ENCODE measurements around the gene CRKL.

Gene CRKL

DNA sequence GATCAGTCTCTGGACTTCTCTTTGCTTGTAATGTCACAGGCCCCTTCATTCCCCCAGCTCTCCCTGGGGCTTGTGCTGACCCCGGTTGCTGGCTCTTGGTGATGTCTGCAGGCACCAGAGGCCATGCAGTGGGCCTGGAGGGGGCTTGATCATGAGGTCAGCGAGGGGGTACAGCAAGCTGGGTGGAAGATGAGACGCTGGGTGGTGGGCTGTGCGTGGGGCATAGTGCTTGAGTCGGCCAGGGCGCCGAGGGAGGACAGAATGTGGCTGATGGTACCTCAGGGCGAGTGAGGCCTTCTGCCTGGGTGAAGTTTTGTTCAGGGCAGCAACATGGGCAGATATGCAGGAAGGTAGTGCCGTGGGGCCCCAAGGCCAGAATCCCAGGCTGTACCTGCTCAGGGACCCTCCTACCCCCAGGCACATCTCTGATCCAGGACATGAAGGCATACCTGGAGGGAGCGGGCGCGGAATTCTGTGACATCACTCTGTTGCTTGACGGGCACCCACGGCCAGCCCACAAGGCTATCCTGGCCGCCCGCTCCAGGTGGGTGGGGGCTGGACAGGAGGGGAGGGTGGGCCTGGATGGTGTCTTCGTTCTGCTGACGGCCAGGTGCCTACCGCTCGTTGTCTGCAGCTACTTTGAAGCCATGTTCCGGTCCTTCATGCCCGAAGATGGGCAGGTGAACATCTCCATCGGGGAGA is 78.3 kb downstream of the CRKL start:
- DNase-seq (ENCODE audit: low read depth, low spot score): no peak
- TF ChIP-seq, protein P1, sequence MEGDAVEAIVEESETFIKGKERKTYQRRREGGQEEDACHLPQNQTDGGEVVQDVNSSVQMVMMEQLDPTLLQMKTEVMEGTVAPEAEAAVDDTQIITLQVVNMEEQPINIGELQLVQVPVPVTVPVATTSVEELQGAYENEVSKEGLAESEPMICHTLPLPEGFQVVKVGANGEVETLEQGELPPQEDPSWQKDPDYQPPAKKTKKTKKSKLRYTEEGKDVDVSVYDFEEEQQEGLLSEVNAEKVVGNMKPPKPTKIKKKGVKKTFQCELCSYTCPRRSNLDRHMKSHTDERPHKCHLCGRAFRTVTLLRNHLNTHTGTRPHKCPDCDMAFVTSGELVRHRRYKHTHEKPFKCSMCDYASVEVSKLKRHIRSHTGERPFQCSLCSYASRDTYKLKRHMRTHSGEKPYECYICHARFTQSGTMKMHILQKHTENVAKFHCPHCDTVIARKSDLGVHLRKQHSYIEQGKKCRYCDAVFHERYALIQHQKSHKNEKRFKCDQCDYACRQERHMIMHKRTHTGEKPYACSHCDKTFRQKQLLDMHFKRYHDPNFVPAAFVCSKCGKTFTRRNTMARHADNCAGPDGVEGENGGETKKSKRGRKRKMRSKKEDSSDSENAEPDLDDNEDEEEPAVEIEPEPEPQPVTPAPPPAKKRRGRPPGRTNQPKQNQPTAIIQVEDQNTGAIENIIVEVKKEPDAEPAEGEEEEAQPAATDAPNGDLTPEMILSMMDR (IDR thresholded peaks at IDR 0.05; ENCODE audit: insufficient read depth, low read length, missing control alignments): no peak
- H3K4me3 ChIP-seq (ENCODE audit: low read depth, low read length): no peak overlapping the region
- CTCF ChIA-PET: interaction anchor here (2.0 kb wide), 1 partner anchor 110 kb away, joined by 5 read pairs; no protein-coding TSS in a partner anchor
- POLR2A ChIA-PET: no interaction called here

DNA sequence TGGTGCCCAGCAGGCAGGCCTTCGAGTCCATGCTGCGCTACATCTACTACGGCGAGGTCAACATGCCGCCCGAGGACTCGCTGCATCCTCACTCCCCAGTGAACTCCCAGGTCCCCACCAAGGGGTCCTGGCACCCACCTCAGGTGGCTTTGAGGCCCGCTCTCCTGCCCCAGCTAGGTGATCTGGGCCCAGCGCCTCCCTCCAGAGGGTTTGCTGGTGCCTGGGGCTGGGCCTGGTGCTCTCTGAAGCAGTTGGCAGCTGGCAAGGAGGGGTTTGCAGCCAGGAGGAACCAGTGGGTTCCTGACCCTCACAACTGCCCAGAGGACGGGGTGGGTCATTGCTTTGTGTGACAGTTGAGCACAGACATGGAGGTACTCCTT is 78.8 kb downstream of the CRKL start:
- TF ChIP-seq, protein P1 (IDR thresholded peaks at IDR 0.05; ENCODE audit: insufficient read depth, low read length, missing control alignments): no peak
- ChIA-PET POLR2A (no interaction called here), CTCF (interaction anchor here (2.0 kb wide), 1 partner anchor 110 kb away, joined by 5 read pairs; no protein-coding TSS in a partner anchor)
- no peak overlapping the region for H3K4me3 ChIP-seq (ENCODE audit: low read depth, low read length)
- DNase-seq (ENCODE audit: low read depth, low spot score): no peak

DNA sequence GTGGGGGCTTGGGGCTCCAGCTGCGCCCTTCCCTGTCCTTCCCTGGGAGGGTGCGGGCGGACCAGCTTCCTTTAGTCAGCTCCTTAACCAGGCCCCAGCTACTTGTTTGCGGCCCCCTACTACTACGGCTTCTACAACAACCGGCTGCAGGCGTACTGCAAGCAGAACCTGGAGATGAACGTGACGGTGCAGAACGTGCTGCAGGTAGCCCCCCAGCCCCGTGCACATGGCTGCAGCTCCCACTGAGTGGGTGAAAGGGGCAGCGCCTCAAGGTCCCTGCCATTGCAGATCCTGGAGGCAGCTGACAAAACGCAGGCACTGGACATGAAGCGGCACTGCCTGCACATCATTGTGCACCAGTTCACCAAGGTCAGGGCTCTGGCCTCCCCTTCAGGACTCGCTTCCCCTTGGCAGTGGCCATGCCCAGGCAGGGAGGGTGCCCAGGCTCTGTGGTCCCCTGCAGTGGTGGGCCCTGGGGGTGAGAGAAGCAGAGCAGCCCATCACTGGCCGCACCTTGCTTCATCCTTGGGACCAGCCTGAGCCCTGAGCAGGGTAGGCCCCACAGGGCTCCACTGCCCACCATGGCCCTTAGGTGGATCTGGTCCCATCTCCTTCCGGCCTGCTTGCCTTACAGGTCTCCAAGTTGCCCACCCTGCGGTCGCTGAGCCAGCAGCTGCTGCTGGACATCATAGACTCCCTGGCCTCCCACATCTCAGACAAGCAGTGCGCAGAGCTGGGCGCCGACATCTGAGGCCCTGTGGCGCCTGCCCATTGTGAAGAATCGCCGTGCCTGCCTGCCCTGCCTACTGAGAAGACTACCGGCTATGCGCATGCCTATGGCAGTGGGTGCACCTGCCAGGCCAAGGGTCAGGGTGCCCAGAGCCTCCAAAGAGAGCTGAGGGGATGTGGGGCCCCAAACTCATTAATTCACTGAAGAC is 79.7 kb downstream of the CRKL start:
- H3K4me3 ChIP-seq (ENCODE audit: low read depth, low read length): no peak overlapping the region
- DNase-seq (ENCODE audit: low read depth, low spot score): no peak
- ChIA-PET POLR2A (interaction anchor here (0.7 kb wide), 1 partner anchor 140 kb away, joined by 3 read pairs; no protein-coding TSS in a partner anchor), CTCF (interaction anchor here (2.0 kb wide), 1 partner anchor 111 kb away, joined by 5 read pairs; no protein-coding TSS in a partner anchor)
- TF ChIP-seq, protein P1 (IDR thresholded peaks at IDR 0.05; ENCODE audit: insufficient read depth, low read length, missing control alignments): no peak

DNA sequence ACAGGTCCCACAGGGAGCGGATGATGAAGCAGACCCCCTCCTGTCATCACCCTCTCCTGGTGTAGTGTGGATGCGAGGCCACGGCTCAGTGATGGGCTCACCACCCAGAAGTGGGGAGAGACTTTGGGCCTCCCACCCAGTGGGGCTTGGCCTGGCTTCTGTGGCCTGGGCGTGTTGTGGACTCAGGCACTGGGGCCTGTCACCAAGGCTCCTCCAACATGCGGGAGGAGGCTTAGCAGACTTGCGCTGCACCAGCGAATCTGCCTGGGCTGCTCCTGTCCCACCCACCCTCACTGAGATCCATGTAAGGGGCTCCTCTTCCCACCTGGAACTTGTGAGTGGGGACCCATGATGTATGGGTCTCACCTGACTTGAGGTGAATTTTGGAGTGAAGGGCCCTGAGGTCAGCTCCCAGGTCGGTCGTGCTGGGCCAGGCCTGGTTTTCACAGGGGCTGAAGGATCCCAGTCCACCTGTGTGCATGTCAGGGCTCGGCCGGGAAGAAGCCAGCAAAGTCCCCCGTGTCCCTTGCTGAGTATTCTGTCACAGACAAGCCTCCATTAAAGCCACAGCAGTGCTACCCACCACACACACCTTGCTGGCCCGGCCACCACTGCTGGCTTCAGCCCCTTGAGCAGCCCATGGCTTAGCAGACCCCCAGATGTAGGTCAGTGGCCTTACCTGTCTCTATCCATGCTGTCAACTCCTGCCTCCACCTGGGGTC is 80.5 kb downstream of the CRKL start:
- ChIA-PET POLR2A (interaction anchor here (0.6 kb wide), 1 partner anchor 48 kb away, joined by 3 read pairs; the partner anchor contains the start of gene LRRC74B), CTCF (no interaction called here)
- no peak for DNase-seq (ENCODE audit: low read depth, low spot score)
- H3K4me3 ChIP-seq (ENCODE audit: low read depth, low read length): no peak overlapping the region
- TF ChIP-seq, protein P1 (IDR thresholded peaks at IDR 0.05; ENCODE audit: insufficient read depth, low read length, missing control alignments): no peak

DNA sequence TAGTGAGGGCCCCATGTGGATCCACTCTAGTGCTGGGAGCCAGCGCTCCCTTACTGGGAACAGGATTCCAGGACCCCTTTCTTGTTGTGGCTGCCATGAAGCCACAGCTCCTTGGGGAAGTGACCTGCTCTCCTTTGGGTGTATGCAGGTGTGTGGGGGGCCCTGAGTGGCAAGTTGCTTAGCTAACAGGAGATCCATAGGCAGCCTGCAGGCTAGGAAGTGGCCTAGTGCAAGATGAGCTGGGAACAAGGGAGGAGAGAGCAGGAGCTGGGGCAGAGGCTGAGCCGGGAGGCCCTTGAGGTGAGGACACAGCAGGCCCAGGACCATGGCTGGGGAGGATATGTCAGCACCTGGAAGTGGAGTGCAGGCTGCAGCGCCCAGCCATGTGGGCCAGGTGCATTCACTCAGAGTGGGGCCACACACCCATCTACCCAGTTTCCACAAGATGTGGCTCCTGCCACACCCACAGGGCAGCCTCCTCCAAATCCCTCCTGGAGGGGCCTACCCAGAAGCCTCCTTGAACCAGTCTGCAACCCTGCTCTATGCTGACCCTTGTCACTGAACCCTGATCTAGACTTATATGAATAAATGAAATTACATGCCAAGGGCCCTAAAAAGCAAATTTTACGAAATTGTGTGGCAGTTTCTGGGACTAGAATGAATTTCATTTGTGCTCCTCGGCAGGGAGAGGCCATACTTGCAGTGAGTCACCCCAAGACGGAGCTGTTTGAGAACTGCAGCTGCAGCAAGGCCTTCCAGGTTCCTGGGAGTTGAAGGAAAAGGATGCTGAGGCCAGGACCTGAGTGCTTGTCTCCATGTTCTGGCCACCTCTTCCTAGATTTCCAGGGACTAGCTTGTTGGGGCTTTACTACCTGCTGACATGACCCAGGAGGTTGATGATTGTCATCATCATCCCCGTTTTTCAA is 81.5 kb downstream of the CRKL start:
- ChIA-PET POLR2A (interaction anchor here (0.6 to 1.5 kb wide), 2 partner anchors 8 to 47 kb away, joined by 3 to 6 read pairs; partner anchors contain the start of gene LRRC74B), CTCF (interaction anchor here (1.9 to 2.2 kb wide), 2 partner anchors 37 to 113 kb away, joined by 8 to 12 read pairs; no protein-coding TSS in a partner anchor)
- TF ChIP-seq, protein P1 (IDR thresholded peaks at IDR 0.05; ENCODE audit: insufficient read depth, low read length, missing control alignments): no peak
- no peak for DNase-seq (ENCODE audit: low read depth, low spot score)
- H3K4me3 ChIP-seq (ENCODE audit: low read depth, low read length): no peak overlapping the region
